ENCODE measurements around the gene SPATA21. TPM values are rescaled to one million over a fixed set of nuclear protein-coding genes. Genes with fewer than 3 reads are reported as not detected.

The SPATA21 gene
- polyA plus RNA-seq, 3 donors: 0.04 to 0.37 (median 0.30) TPM

GRCh38 chr1:16351456-16351993, 85.7 kb downstream of the SPATA21 start:
- no peak for DNase-seq

DNA sequence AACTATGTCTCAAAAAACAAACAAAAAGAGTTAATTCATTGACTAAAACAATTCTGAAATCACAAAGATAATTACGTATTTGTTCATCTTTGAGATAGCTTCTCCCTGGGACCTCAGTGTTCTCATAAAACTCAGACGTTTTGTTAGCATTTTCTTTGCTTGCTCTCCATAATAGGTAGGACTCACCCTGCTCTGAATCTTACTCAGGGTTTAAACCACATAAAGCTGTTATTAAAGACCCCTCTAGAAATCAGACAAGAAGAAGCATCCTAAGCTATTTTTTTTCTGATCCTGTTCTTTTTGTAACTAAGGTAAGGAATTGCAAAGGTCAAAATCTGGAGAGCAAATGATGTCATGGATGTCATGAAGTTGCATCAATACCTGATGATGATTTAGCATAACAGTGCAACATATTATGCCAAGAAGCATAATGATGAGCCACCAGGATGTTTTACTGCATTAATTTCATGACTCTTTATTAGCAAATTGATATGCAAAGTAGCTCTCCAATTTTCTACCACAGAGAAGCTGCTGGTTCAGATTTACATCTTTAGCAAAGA, 87.3 kb downstream of the SPATA21 start:
- DNase-seq: no peak

Other genes with a start within 250 kb of the SPATA21 start
- gene ARHGEF19, start 224.8 kb downstream of the SPATA21 start, polyA plus RNA-seq (ENCODE audit: insufficient read length in 3 of 3): 10 to 100 TPM; 22.8 to 28.3 (median 26.5) TPM
- 1 to 10 TPM; 5.3 to 6.3 (median 5.9) TPM for gene CPLANE2, start 200.2 kb downstream of the SPATA21 start, polyA plus RNA-seq (ENCODE audit: insufficient read length in 3 of 3)
- gene FBXO42, start 84.9 kb downstream of the SPATA21 start, polyA plus RNA-seq (ENCODE audit: insufficient read length in 3 of 3): 10 to 100 TPM; 21.8 to 25.0 (median 23.9) TPM
- 100 to 1,000 TPM in 2 of 3 donors, 10 to 100 TPM in 1; 99.9 to 121 (median 112) TPM for gene SZRD1, start 70.2 kb downstream of the SPATA21 start, polyA plus RNA-seq (ENCODE audit: insufficient read length in 3 of 3)
- gene NECAP2, start 3.3 kb upstream of the SPATA21 start, polyA plus RNA-seq (ENCODE audit: insufficient read length in 3 of 3): 10 to 100 TPM; 64.9 to 70.0 (median 68.9) TPM
- not detected for gene RNU1-1, start 76.9 kb upstream of the SPATA21 start, polyA plus RNA-seq (ENCODE audit: insufficient read length in 3 of 3)
- gene NBPF1, start 176.1 kb upstream of the SPATA21 start, polyA plus RNA-seq (ENCODE audit: insufficient read length in 3 of 3): 10 to 100 TPM; 67.3 to 95.4 (median 76.8) TPM
- gene RNU1-3, start 229.5 kb upstream of the SPATA21 start, polyA plus RNA-seq (ENCODE audit: insufficient read length in 3 of 3): not detected